ENCODE results near the gene CHCHD10.

DNA sequence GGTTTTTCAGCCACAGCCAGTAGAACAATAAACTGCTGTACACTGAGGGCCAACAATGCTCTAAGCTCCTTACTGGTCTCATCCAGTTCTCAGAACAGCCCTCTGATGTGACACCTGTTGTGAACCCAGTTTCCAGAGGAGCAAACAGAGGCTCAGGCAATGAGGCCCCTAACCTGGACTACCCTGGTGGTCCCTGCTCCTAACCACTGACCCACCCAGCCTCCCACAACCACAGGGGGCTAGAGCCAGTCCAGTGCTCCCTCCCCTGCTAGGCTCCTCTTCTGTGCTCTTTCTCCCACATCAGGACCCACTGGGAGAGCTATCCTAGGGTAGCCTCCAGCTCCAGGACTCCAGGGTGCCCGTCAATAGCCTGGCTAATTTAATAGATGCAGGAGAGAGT is 14.9 kb upstream of the CHCHD10 start:
- TF ChIP-seq POLR2AphosphoS5 (IDR thresholded peaks at IDR 0.05; ENCODE audit: borderline replicate concordance, low read depth, low read length) (no peak), EZH2 (IDR thresholded peaks at IDR 0.05) (no peak), FOXP2 (optimal IDR thresholded peaks at IDR 0.05; ENCODE audit: control extremely low read depth, extremely low read length, insufficient read depth) (no peak)
